ENCODE results near the gene CASQ1. TPM values are rescaled to one million over a fixed set of nuclear protein-coding genes. Genes with fewer than 3 reads are reported as not detected.
A peak's percentile ranks its signal among the peaks of the same experiment; 100 is the strongest.

Gene CASQ1
- total and polyA plus RNA-seq, 4 donors = 0.08 to 0.37 (median 0.25) TPM

DNA sequence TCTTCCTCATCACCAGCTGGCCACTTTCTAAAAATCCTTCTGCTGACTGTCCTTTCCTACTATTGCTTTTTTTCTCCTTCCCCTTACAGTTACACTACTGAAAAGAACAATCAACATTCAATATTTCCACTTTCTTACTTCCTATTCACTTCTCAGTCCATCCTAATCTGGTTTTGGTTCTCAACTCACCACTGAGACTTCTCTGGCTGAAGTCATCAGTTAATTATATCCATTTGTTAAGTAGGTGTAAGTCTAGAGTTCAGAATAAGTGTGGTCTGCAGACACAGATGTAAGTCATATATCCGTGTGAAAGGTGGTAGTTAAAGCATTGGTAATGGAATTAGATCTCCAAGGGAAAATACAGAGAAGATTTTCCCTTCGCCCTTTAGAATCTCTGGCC lies 36.2 kb downstream of the CASQ1 start:
- TF ChIP-seq, protein P1, sequence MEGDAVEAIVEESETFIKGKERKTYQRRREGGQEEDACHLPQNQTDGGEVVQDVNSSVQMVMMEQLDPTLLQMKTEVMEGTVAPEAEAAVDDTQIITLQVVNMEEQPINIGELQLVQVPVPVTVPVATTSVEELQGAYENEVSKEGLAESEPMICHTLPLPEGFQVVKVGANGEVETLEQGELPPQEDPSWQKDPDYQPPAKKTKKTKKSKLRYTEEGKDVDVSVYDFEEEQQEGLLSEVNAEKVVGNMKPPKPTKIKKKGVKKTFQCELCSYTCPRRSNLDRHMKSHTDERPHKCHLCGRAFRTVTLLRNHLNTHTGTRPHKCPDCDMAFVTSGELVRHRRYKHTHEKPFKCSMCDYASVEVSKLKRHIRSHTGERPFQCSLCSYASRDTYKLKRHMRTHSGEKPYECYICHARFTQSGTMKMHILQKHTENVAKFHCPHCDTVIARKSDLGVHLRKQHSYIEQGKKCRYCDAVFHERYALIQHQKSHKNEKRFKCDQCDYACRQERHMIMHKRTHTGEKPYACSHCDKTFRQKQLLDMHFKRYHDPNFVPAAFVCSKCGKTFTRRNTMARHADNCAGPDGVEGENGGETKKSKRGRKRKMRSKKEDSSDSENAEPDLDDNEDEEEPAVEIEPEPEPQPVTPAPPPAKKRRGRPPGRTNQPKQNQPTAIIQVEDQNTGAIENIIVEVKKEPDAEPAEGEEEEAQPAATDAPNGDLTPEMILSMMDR (IDR thresholded peaks at IDR 0.05; ENCODE audit: control extremely low read depth, extremely low read depth) = no peak
- WGBS, 2 donors = 90 to 93% methylated on average over 2 of the region's 2 CpGs

DNA sequence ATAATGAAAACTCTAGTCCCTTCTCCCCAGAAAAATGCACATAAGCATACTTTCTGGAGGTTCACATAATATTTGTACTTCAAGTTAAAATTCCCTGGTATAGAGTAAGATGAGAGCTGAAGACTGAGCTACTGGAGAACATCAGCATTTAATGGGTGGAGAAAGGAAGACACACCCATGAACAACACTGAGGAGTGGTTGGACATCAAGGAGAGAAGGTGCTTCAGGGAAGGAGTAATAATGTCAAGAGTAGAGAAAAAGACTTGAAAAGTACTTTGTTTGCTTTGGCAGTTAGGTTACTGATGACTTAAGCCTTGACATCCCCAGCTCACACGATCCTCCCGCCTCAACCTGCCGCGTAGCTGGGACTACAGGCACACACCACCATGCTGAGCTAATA lies 36.7 kb downstream of the CASQ1 start:
- no peaks in the 10 kb centered on the region for H3K27me3 ChIP-seq (ENCODE audit: control insufficient read depth in 3 of 3, insufficient read depth in 3 of 3, low read length in 2 of 3)
- ATAC-seq (ENCODE audit: insufficient read depth, low FRiP score) (peak; percentile 58), DNase-seq (no peak)
- TF ChIP-seq, protein P1 (IDR thresholded peaks at IDR 0.05; ENCODE audit: control extremely low read depth, extremely low read depth) = no peak
- H3K36me3 ChIP-seq (ENCODE audit: control insufficient read depth in 4 of 4, insufficient read depth in 4 of 4, low read length in 4 of 4) = peaks cover 37 to 86% (median 56%) of the 10 kb centered on the region in 4 donors
- H3K9ac ChIP-seq (ENCODE audit: insufficient read depth in 1 of 2, low read length in 2 of 2) = no peak overlapping the region
- no peak overlapping the region for H3K27ac ChIP-seq (ENCODE audit: low read depth in 1 of 2, low read length in 1 of 2)
- no peaks in the 10 kb centered on the region for H3K9me3 ChIP-seq (ENCODE audit: control insufficient read depth in 4 of 4, insufficient read depth in 3 of 4, low read length in 3 of 4)
- H3K4me3 ChIP-seq = no peak overlapping the region
- no peaks in the 10 kb centered on the region for H3K4me1 ChIP-seq (ENCODE audit: control insufficient read depth in 5 of 5, insufficient read depth in 5 of 5, low read length in 5 of 5)
- 78 to 86% methylated on average over 4 of the region's 4 CpGs for WGBS, 2 donors

More for the DNA sequence above, 36.2 kb downstream of the CASQ1 start:
- Histone ChIP-seq H3K4me1 (ENCODE audit: control insufficient read depth in 5 of 5, insufficient read depth in 5 of 5, low read length in 5 of 5) (no peaks in the 10 kb centered on the region), H3K9ac (ENCODE audit: insufficient read depth in 1 of 2, low read length in 2 of 2) (no peak overlapping the region), H3K36me3 (ENCODE audit: control insufficient read depth in 4 of 4, insufficient read depth in 4 of 4, low read length in 4 of 4) (peaks cover 39 to 87% (median 54%) of the 10 kb centered on the region in 4 donors), H3K27me3 (ENCODE audit: control insufficient read depth in 3 of 3, insufficient read depth in 3 of 3, low read length in 2 of 3) (no peaks in the 10 kb centered on the region), H3K9me3 (ENCODE audit: control insufficient read depth in 4 of 4, insufficient read depth in 3 of 4, low read length in 3 of 4) (no peaks in the 10 kb centered on the region), H3K27ac (ENCODE audit: low read depth in 1 of 2, low read length in 1 of 2) (no peak overlapping the region), H3K4me3 (no peak overlapping the region)
- no peak for DNase-seq
- no peak for ATAC-seq (ENCODE audit: insufficient read depth, low FRiP score)

DNA sequence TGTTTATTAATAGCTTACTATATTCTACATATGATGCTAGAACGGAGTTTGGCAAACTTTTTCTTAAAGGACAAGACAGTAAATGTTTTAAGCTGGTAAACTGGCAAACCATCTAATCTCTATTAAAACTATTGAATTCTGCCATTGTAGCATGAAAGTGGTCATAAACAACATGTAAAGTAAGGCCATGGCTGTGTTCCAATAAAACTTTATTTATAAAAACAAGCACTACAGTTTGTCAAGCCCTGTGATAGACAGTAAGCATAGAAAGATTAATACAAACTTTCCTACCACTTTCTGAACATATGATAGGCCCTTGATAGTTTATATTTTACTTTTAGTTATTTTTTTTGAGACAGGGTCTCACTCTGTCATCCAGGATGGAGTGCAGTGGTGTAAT lies 37.2 kb downstream of the CASQ1 start:
- 83 to 93% methylated on average over 1 of the region's 1 CpG for WGBS, 2 donors
- TF ChIP-seq, protein P1 (IDR thresholded peaks at IDR 0.05; ENCODE audit: control extremely low read depth, extremely low read depth) = no peak

DNA sequence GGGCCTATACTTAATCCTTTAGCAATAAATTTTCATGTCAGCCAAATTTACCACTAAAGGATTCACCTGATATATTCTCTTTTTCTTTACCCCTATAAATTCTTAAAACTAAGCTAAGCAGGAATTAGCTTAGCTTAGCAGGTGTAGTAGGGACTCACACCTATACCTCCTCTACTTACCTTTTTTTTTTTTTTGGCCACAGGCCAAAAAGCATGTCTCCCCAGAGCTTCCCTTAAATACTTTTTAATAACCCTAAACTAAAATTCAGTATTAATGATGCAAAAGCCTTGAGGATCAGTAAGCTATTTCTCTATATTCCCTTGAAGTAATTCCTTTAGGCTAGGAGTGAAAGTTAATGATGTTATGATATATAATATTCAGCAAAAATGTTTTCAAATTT lies 38.1 kb downstream of the CASQ1 start:
- H3K9me3 ChIP-seq (ENCODE audit: control insufficient read depth in 4 of 4, insufficient read depth in 3 of 4, low read length in 3 of 4) = no peaks in the 10 kb centered on the region
- no peaks in the 10 kb centered on the region for H3K4me1 ChIP-seq (ENCODE audit: control insufficient read depth in 5 of 5, insufficient read depth in 5 of 5, low read length in 5 of 5)
- peaks cover 33 to 74% (median 46%) of the 10 kb centered on the region in 4 donors for H3K36me3 ChIP-seq (ENCODE audit: control insufficient read depth in 4 of 4, insufficient read depth in 4 of 4, low read length in 4 of 4)
- ATAC-seq (ENCODE audit: insufficient read depth, low FRiP score) (no peak), DNase-seq (no peak)
- H3K27ac ChIP-seq (ENCODE audit: low read depth in 1 of 2, low read length in 1 of 2) = no peak overlapping the region
- H3K9ac ChIP-seq (ENCODE audit: insufficient read depth in 1 of 2, low read length in 2 of 2) = no peak overlapping the region
- H3K27me3 ChIP-seq (ENCODE audit: control insufficient read depth in 3 of 3, insufficient read depth in 3 of 3, low read length in 2 of 3) = no peaks in the 10 kb centered on the region
- TF ChIP-seq, protein P1 (IDR thresholded peaks at IDR 0.05; ENCODE audit: control extremely low read depth, extremely low read depth) = no peak
- no peak overlapping the region for H3K4me3 ChIP-seq

More for the DNA sequence above, 37.2 kb downstream of the CASQ1 start:
- no peak for ATAC-seq (ENCODE audit: insufficient read depth, low FRiP score)
- Histone ChIP-seq H3K9ac (ENCODE audit: insufficient read depth in 1 of 2, low read length in 2 of 2) (no peak overlapping the region), H3K4me3 (no peak overlapping the region), H3K36me3 (ENCODE audit: control insufficient read depth in 4 of 4, insufficient read depth in 4 of 4, low read length in 4 of 4) (peaks cover 35 to 82% (median 53%) of the 10 kb centered on the region in 4 donors), H3K27me3 (ENCODE audit: control insufficient read depth in 3 of 3, insufficient read depth in 3 of 3, low read length in 2 of 3) (no peaks in the 10 kb centered on the region), H3K9me3 (ENCODE audit: control insufficient read depth in 4 of 4, insufficient read depth in 3 of 4, low read length in 3 of 4) (no peaks in the 10 kb centered on the region), H3K4me1 (ENCODE audit: control insufficient read depth in 5 of 5, insufficient read depth in 5 of 5, low read length in 5 of 5) (no peaks in the 10 kb centered on the region), H3K27ac (ENCODE audit: low read depth in 1 of 2, low read length in 1 of 2) (no peak overlapping the region)
- no peak for DNase-seq

Data from lung (tissue), 12 donors.